HCT116 (cell line): ENCODE results near the gene GOLIM4. TPM values are rescaled to one million over a fixed set of nuclear protein-coding genes. Genes with fewer than 3 reads are reported as not detected.

Experiments used
- ATAC-seq: fragments of 200-7000 bp; cut with Tn5 transposase; 2 replicates; pipeline ENCODE4 v1.9.1; 2020; ENCODE audit warnings: mild to moderate bottlenecking, moderate library complexity
- BruUV-seq: library from RNA; stranded (reverse); fragments of 400-500 nt; replicated peaks from 2 replicates; lab custom pipeline; 2021; lab: Mats Ljungman, UMichigan
- CTCF ChIA-PET: fragments of 300-600 bp; sonication (Branson Sonifier 250); formaldehyde crosslinking; loops from one replicate; lab custom pipeline; 2021; ENCODE audit warnings: antibody characterized with exemption; lab: Charles Lee
- POLR2A ChIA-PET: fragments of 300-600, 350-600 bp; sonication (Branson Sonifier 250); formaldehyde crosslinking; loops from one replicate; lab custom pipeline; 2021; ENCODE audit warnings: antibody characterized with exemption; lab: Charles Lee
- RAD21 ChIA-PET, 2 experiments: fragments of 300-600 bp; sonication (Branson Sonifier 250); formaldehyde crosslinking; loops; one replicate each; lab custom pipeline; 2023; ENCODE audit warnings: low total read pairs in 2 of 2; ENCODE audit not compliant: uncharacterized antibody in 2 of 2, unreplicated experiment in 2 of 2, low non-redundant PET in 1 of 2; lab: Charles Lee
- DNase-seq: peaks from one replicate; pipeline ENCODE4 v3.0.0-alpha.2; 2010; ENCODE audit warnings: low read depth, low spot score
- H2AFZ ChIP-seq: fragments of 200-600 bp; shearing (Covaris generic), sonication (generic); 2 replicates; pipeline ENCODE4 v1.6.1; 2017; ENCODE audit warnings: low read depth, mixed run types, mixed read lengths, antibody characterized with exemption, low read length; ENCODE audit not compliant: poor library complexity, severe bottlenecking
- H3K27ac ChIP-seq: 2 replicates; pipeline ENCODE4 v1.5.1; 2012; ENCODE audit warnings: low read depth, low read length
- H3K27me3 ChIP-seq: fragments of 200-600 bp; sonication (generic); 2 replicates; pipeline ENCODE4 v1.6.1; 2016; ENCODE audit warnings: mixed run types, low read length, mixed read lengths; ENCODE audit not compliant: insufficient read depth
- H3K36me3 ChIP-seq, 2 experiments: fragments of 200-500 bp in 1 of 2; fragments of 200-600 bp in 1 of 2; sonication (Bioruptor generic) in 1 of 2; sonication (generic) in 1 of 2; 2 replicates each; pipeline versions ENCODE4 v1.5.1 to v1.6.1; 2014 to 2016; ENCODE audit warnings: low read length in 2 of 2, inconsistent platforms in 1 of 2, mixed read lengths in 1 of 2, mixed run types in 1 of 2; ENCODE audit not compliant: insufficient read depth in 2 of 2, control insufficient read depth in 1 of 2
- H3K4me1 ChIP-seq, 2 experiments: fragments of 200-600 bp in 1 of 2; sonication (generic) in 1 of 2; 2 replicates each; pipeline versions ENCODE4 v1.5.1 to v1.6.1; 2012 to 2017; ENCODE audit warnings: low read length in 2 of 2, inconsistent platforms in 1 of 2, mild to moderate bottlenecking in 1 of 2, mixed read lengths in 1 of 2, mixed run types in 1 of 2, moderate library complexity in 1 of 2; ENCODE audit not compliant: insufficient read depth in 2 of 2, control insufficient read depth in 1 of 2
- H3K4me2 ChIP-seq: fragments of 200-600 bp; sonication (generic); 2 replicates; pipeline ENCODE4 v1.6.1; 2017; ENCODE audit warnings: mixed run types, low read length, mixed read lengths
- H3K4me3 ChIP-seq, 2 experiments: fragments of 200-600 bp in 1 of 2; sonication (generic) in 1 of 2; replicated peaks in 1 of 2; 2 replicates each; pipeline ENCODE4 v1.5.1; 2011 to 2016; ENCODE audit warnings: low read length in 2 of 2, control low read depth in 1 of 2, low read depth in 1 of 2, mild to moderate bottlenecking in 1 of 2, mixed read lengths in 1 of 2, mixed run types in 1 of 2
- H3K79me2 ChIP-seq: fragments of 200-600 bp; sonication (generic); 2 replicates; pipeline ENCODE4 v1.6.1; 2017; ENCODE audit warnings: mild to moderate bottlenecking, mixed run types, low read length, moderate library complexity, mixed read lengths; ENCODE audit not compliant: insufficient read depth
- H3K9ac ChIP-seq: fragments of 200-600 bp; sonication (generic); 2 replicates; pipeline ENCODE4 v1.6.1; 2016; ENCODE audit warnings: low read length, mixed read lengths
- H3K9me2 ChIP-seq: fragments of 200-600 bp; sonication (generic), shearing (Covaris generic); 2 replicates; pipeline ENCODE4 v1.6.1; 2017; ENCODE audit warnings: mixed run types, mild to moderate bottlenecking, moderate library complexity; ENCODE audit not compliant: insufficient read depth
- H3K9me3 ChIP-seq, 2 experiments: fragments of 200-500 bp in 1 of 2; fragments of 200-600 bp in 1 of 2; sonication (Bioruptor generic) in 1 of 2; sonication (generic) in 1 of 2; 2 replicates each; pipeline ENCODE4 v1.6.1; 2014 to 2017; ENCODE audit warnings: low read length in 2 of 2, mixed read lengths in 2 of 2, inconsistent platforms in 1 of 2, low read depth in 1 of 2, mild to moderate bottlenecking in 1 of 2, mixed run types in 1 of 2, moderate library complexity in 1 of 2; ENCODE audit not compliant: control insufficient read depth in 1 of 2, insufficient read depth in 1 of 2
- H4K20me1 ChIP-seq: fragments of 200-600 bp; sonication (generic), shearing (Covaris generic); 2 replicates; pipeline ENCODE4 v1.6.1; 2017; ENCODE audit warnings: mixed run types, mild to moderate bottlenecking, moderate library complexity; ENCODE audit not compliant: insufficient read depth
- CBX3 ChIP-seq: IDR thresholded peaks from 2 replicates; pipeline ENCODE4 v1.6.1; 2012; ENCODE audit warnings: low read depth
- CEBPB ChIP-seq: IDR thresholded peaks from 2 replicates; pipeline ENCODE4 v1.6.1; 2012; ENCODE audit warnings: low read depth
- ELF1 ChIP-seq: IDR thresholded peaks from 2 replicates; pipeline ENCODE4 v1.6.1; 2012; ENCODE audit warnings: low read depth, borderline replicate concordance
- EZH2 ChIP-seq: fragments of 200-600 bp; sonication (generic); IDR thresholded peaks from 2 replicates; pipeline ENCODE4 v1.6.1; 2017; ENCODE audit warnings: antibody characterized with exemption, mixed run types
- FOSL1 ChIP-seq: IDR thresholded peaks from 2 replicates; pipeline ENCODE4 v1.6.1; 2012; ENCODE audit warnings: low read depth
- SIN3A ChIP-seq: IDR thresholded peaks from 2 replicates; pipeline ENCODE4 v1.6.1; 2012; ENCODE audit warnings: low read depth
- SP1 ChIP-seq: IDR thresholded peaks from 2 replicates; pipeline ENCODE4 v1.6.1; 2012; ENCODE audit warnings: low read depth
- SRF ChIP-seq: IDR thresholded peaks from 2 replicates; pipeline ENCODE4 v1.6.1; 2012; ENCODE audit warnings: low read depth
- YY1 ChIP-seq: IDR thresholded peaks from 2 replicates; pipeline ENCODE4 v1.6.1; 2011; ENCODE audit warnings: low read length, low read depth, moderate library complexity, mild to moderate bottlenecking; ENCODE audit not compliant: insufficient replicate concordance; ENCODE audit errors: extremely low read depth
- ZFX ChIP-seq: fragments of 450-650 bp; IDR thresholded peaks from 2 replicates; pipeline ENCODE4 v1.6.1; 2017
- intact Hi-C: fragments of 100-400 bp; cut with micrococcal nuclease; formaldehyde crosslinking; loops from 2 replicates; pipeline ENCODE4 v1.10.0; 2022
- total RNA-seq: library from RNA; stranded (reverse); gene quantifications from one replicate; pipeline ENCODE4 v1.2.1, GENCODE V29; 2021; ENCODE audit not compliant: unreplicated experiment
- TF ChIP-seq, protein P1 (sequence below): IDR thresholded peaks from 2 replicates; pipeline ENCODE4 v1.6.1; 2012
- TF ChIP-seq, protein P2 (sequence below): IDR thresholded peaks from 2 replicates; pipeline ENCODE4 v1.6.1; 2012
- TF ChIP-seq, protein P3 (sequence below): IDR thresholded peaks from 2 replicates; pipeline ENCODE4 v1.6.1; 2011; ENCODE audit warnings: mild to moderate bottlenecking, low read length, moderate library complexity; ENCODE audit not compliant: insufficient replicate concordance; ENCODE audit errors: extremely low read depth

The GOLIM4 gene
- total RNA-seq, 1 experiment from 2014 or later, result 10.6 TPM

GRCh38 chr3:168124291-168124690 is 28.6 kb upstream of the GOLIM4 start:
- Histone ChIP-seq H4K20me1 (no peaks in the 10 kb centered on the region), H3K9ac (no peak overlapping the region), H3K36me3 (no peaks in the 10 kb centered on the region), H3K27ac (no peak overlapping the region), H3K4me1 (no peaks in the 10 kb centered on the region), H2AFZ (no peak overlapping the region), H3K27me3 (no peaks in the 10 kb centered on the region), H3K4me3 (no peak overlapping the region), H3K79me2 (no peaks in the 10 kb centered on the region), H3K4me2 (no peak overlapping the region), H3K9me2 (no peaks in the 10 kb centered on the region), H3K9me3 (no peaks in the 10 kb centered on the region)
- ChIA-PET POLR2A (no interaction called here), CTCF (no interaction called here), RAD21 (no interaction called here)
- DNase-seq (no peak), ATAC-seq (no peak)
- no TSS peak for BruUV-seq
- TF ChIP-seq, protein P1, sequence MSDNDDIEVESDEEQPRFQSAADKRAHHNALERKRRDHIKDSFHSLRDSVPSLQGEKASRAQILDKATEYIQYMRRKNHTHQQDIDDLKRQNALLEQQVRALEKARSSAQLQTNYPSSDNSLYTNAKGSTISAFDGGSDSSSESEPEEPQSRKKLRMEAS, result no peak
- no peak for TF ChIP-seq SIN3A
- TF ChIP-seq FOSL1, result no peak
- no peak for TF ChIP-seq SRF
- no peak for TF ChIP-seq CEBPB
- no peak for TF ChIP-seq YY1
- TF ChIP-seq CBX3, result no peak
- TF ChIP-seq, protein P2, sequence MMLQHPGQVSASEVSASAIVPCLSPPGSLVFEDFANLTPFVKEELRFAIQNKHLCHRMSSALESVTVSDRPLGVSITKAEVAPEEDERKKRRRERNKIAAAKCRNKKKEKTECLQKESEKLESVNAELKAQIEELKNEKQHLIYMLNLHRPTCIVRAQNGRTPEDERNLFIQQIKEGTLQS, result no peak
- no peak for TF ChIP-seq ELF1
- TF ChIP-seq, protein P3, sequence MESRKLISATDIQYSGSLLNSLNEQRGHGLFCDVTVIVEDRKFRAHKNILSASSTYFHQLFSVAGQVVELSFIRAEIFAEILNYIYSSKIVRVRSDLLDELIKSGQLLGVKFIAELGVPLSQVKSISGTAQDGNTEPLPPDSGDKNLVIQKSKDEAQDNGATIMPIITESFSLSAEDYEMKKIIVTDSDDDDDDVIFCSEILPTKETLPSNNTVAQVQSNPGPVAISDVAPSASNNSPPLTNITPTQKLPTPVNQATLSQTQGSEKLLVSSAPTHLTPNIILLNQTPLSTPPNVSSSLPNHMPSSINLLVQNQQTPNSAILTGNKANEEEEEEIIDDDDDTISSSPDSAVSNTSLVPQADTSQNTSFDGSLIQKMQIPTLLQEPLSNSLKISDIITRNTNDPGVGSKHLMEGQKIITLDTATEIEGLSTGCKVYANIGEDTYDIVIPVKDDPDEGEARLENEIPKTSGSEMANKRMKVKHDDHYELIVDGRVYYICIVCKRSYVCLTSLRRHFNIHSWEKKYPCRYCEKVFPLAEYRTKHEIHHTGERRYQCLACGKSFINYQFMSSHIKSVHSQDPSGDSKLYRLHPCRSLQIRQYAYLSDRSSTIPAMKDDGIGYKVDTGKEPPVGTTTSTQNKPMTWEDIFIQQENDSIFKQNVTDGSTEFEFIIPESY, result no peak
- TF ChIP-seq ZFX, result no peak
- no peak for TF ChIP-seq EZH2
- TF ChIP-seq SP1, result no peak
- intact Hi-C loops, result no loop called here
